GM10266 (cell line): Measurements from ENCODE around the gene CSGALNACT2.
"Not testable (repeated sequence)": the region's sequence is repeated elsewhere in the genome, so short reads cannot be mapped to it uniquely, and the experiment has no call there.

ENCODE experiments used
- DNase-seq: peaks from one replicate; pipeline ENCODE4 v3.0.0; 2012; ENCODE audit errors: extremely low spot score
- TF ChIP-seq, protein P1 (sequence below): IDR thresholded peaks from 2 replicates; pipeline ENCODE4 v1.5.1; 2012; ENCODE audit warnings: mild to moderate bottlenecking, low read depth; ENCODE audit not compliant: control insufficient read depth, insufficient read depth; ENCODE audit errors: missing control alignments

Gene CSGALNACT2

GRCh38 chr10:43215758-43216455 lies 77.7 kb downstream of the CSGALNACT2 start:
- TF ChIP-seq, protein P1, sequence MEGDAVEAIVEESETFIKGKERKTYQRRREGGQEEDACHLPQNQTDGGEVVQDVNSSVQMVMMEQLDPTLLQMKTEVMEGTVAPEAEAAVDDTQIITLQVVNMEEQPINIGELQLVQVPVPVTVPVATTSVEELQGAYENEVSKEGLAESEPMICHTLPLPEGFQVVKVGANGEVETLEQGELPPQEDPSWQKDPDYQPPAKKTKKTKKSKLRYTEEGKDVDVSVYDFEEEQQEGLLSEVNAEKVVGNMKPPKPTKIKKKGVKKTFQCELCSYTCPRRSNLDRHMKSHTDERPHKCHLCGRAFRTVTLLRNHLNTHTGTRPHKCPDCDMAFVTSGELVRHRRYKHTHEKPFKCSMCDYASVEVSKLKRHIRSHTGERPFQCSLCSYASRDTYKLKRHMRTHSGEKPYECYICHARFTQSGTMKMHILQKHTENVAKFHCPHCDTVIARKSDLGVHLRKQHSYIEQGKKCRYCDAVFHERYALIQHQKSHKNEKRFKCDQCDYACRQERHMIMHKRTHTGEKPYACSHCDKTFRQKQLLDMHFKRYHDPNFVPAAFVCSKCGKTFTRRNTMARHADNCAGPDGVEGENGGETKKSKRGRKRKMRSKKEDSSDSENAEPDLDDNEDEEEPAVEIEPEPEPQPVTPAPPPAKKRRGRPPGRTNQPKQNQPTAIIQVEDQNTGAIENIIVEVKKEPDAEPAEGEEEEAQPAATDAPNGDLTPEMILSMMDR, result no peak

GRCh38 chr10:43216931-43217562 lies 78.8 kb downstream of the CSGALNACT2 start:
- DNase-seq, result no peak
- TF ChIP-seq, protein P1, result no peak

More at GRCh38 chr10:43215758-43216455, 77.7 kb downstream of the CSGALNACT2 start:
- no peak for DNase-seq

DNA sequence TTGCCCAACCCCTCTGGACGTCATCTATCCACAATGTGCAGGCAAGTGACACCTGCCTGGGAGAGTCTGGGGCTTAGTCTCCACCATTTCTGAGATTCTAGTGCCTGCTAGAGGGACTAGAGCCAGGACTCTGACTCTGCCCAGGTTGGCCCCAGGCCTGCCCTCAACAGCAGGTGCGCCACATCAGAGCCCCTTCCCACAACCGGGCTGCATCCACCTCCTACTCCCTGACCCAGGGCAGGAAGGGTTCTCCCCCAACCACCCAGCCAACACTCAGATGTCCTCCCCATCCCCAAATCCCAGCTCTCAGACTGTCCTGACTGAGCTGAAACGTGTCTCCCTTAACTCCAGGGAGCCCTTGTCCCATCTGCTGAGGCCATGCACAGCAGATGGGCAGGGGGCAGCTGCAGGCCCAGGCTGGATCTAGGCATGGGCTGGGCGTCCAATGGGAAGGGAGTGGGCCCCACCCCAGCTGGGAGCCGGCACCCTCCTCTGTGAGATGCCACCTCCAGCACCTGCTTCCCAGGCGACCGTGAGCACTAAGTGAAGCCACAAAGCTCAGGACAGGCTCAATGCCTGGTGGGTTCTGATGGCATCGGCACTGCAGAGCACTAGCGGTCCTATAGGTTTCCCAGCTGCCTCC lies 79.4 kb downstream of the CSGALNACT2 start:
- TF ChIP-seq, protein P1, result no peak
- DNase-seq, result no peak

GRCh38 chr10:43218206-43218950 lies 80.1 kb downstream of the CSGALNACT2 start:
- TF ChIP-seq, protein P1, result no peak
- DNase-seq, result no peak

DNA sequence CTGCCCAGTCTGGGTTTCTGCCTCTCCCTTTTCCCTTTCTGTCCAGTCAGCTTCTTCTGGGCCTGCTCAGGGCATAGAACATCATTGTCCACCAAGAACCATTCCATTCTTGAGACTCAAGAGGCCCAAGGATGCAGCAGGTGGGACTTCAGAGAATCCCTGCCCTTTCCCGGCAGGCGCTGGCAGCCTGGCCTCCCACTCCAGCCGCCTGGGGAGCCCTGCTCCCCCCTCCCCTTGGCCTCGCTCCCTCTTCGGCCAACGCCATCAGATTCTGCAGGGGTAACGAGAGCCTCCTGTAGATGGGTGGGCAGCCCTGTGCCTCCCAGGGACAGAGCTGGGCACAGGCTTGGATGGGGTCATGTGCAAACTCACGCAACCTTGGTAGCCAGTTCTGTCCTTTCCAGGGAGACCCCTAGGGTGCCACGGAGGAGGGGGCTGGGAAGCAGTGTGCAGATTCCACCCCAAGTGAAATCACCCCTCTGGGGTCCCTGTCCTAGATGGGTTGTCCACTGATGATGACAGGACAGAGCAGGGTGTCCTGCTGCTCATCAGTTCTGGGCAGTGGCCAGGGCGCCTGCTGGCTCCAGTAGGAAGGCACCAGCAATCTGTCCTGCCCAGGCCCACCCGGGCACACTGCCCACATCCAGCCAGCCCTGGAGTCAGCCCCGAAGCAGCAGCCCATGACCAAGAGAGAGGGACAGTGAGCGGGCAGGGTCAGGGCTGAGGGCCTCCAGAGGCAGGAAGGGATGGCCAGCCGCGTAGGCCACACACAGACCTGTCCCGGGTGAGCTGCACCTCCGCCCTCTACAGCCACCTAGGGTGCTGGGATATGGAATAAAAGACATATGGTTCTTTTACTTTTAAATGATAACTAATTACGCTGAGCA lies 80.9 kb downstream of the CSGALNACT2 start:
- TF ChIP-seq, protein P1, result no peak
- DNase-seq, result no peak

DNA sequence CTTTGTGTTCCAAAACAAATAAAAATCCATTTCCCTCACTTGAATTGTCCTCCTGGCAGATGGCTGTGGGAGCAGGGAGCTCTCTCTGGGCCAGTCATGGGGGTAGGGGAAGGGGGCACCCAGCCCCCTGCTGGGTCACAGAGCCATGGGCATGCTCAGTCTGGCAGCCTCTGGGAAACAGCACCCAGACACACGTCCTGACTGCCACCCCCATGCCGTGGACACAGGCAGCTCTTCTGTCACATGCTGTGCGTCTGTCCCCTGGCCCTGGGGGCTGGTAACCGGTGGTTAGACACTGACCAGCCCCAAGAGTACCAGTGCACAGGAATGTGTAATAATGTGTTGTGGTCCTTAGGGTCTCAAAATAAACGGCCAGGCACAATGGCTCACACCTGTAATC lies 81.6 kb downstream of the CSGALNACT2 start:
- no peak for DNase-seq
- TF ChIP-seq, protein P1, result no peak

DNA sequence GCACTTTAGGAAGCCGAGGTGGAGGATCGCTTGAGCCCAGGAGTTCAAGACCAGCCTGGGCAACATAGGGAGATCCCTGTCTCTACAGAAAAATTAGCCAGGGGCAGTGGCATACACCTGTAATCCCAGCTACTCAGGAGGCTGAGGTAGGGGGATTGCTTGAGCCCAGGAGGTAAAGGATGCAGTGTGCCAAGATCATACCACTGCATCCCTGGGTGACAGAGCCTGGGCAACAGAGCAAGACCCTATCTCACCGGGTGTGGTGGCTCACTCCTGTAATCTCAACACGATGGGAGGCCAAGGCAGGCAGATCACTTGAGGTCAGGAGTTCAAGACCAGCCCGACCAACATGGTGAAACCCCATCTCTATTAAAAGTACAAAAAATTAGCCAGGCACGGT lies 82.0 kb downstream of the CSGALNACT2 start:
- DNase-seq, result not testable (repeated sequence)
